ENCODE measurements around the gene SKI.

GRCh38 chr1:2187619-2188018, 40.5 kb upstream of the SKI start:
- TF ChIP-seq CTCF (IDR thresholded peaks at IDR 0.05; ENCODE audit: low read length): no peak
- TF ChIP-seq EZH2 (IDR thresholded peaks at IDR 0.05; ENCODE audit: borderline replicate concordance, low read length): no peak

Measured in OCI-LY1 (cell line).